SW480 (cell line): Measurements from ENCODE around the gene ANKRD33B.

Experiments used
- DNase-seq: peaks from one replicate; pipeline ENCODE4 v3.0.0-alpha.2; 2016; ENCODE audit warnings: low spot score

ANKRD33B gene

GRCh38 chr5:10676946-10677345 lies 113.1 kb downstream of the ANKRD33B start:
- no peak for DNase-seq

GRCh38 chr5:10677533-10677932 lies 113.7 kb downstream of the ANKRD33B start:
- no peak for DNase-seq

- DNase-seq, result no peak
These were observed 114.4 kb downstream of the ANKRD33B start for GRCh38 chr5:10678244-10678643.

- no peak for DNase-seq
These were observed 115.6 kb downstream of the ANKRD33B start for GRCh38 chr5:10679336-10679988.

- no peak for DNase-seq
These were observed 117.1 kb downstream of the ANKRD33B start for GRCh38 chr5:10680876-10681481.

GRCh38 chr5:10681731-10682679 lies 118.1 kb downstream of the ANKRD33B start:
- DNase-seq, result no peak

GRCh38 chr5:10682801-10683525 lies 119.1 kb downstream of the ANKRD33B start:
- no peak for DNase-seq

- no peak for DNase-seq
These were observed 120.6 kb downstream of the ANKRD33B start for GRCh38 chr5:10684303-10685086.

- DNase-seq, result no peak
These were observed 121.2 kb downstream of the ANKRD33B start for GRCh38 chr5:10685115-10685521.

GRCh38 chr5:10686890-10687289 lies 123.0 kb downstream of the ANKRD33B start:
- no peak for DNase-seq

GRCh38 chr5:10688651-10689171 lies 124.8 kb downstream of the ANKRD33B start:
- no peak for DNase-seq

GRCh38 chr5:10689391-10690081 lies 125.7 kb downstream of the ANKRD33B start:
- peak; percentile 31 for DNase-seq

- DNase-seq, result no peak
These were observed 126.9 kb downstream of the ANKRD33B start for GRCh38 chr5:10690460-10691440.

GRCh38 chr5:10691826-10692785 lies 128.2 kb downstream of the ANKRD33B start:
- DNase-seq, result no peak

GRCh38 chr5:10695055-10695649 lies 131.3 kb downstream of the ANKRD33B start:
- DNase-seq, result peak; percentile 66

- DNase-seq, result no peak
These were observed 132.1 kb downstream of the ANKRD33B start for GRCh38 chr5:10695759-10696543.
